ENCODE measurements around the gene RTP2. TPM values are rescaled to one million over a fixed set of nuclear protein-coding genes. Genes with fewer than 3 reads are reported as not detected.

The RTP2 gene
- total RNA-seq, 1 donor from 2014 or later, result not detected

DNA sequence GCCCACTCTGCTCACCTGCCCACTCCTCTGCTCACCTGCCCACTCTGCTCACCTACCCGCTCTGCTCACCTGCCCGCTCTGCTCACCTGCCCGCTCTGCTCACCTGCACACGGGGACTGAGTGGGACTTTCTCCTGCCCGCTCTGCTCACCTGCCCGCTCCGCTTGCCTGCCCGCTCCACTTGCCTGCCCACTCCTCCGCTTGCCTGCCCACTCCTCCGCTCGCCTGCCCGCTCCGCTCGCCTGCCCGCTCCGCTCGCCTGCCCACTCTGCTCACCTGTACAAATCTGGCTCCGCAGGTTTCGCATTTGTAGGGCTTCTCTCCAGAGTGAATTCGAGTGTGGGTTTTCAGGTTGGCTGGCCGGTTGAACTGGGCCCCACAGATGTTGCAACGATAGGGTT is 22.9 kb upstream of the RTP2 start:
- Histone ChIP-seq H3K9me3 (no peaks in the 10 kb centered on the region), H3K4me3 (no peak overlapping the region), H3K27ac (no peak overlapping the region), H3K27me3 (ENCODE audit: low read depth) (no peaks in the 10 kb centered on the region), H3K4me1 (no peaks in the 10 kb centered on the region), H3K36me3 (peaks cover 100% of the 10 kb centered on the region)
- no peak for DNase-seq
- intact Hi-C loops (cut with DNase I), result no loop called here
- TF ChIP-seq, protein P1, sequence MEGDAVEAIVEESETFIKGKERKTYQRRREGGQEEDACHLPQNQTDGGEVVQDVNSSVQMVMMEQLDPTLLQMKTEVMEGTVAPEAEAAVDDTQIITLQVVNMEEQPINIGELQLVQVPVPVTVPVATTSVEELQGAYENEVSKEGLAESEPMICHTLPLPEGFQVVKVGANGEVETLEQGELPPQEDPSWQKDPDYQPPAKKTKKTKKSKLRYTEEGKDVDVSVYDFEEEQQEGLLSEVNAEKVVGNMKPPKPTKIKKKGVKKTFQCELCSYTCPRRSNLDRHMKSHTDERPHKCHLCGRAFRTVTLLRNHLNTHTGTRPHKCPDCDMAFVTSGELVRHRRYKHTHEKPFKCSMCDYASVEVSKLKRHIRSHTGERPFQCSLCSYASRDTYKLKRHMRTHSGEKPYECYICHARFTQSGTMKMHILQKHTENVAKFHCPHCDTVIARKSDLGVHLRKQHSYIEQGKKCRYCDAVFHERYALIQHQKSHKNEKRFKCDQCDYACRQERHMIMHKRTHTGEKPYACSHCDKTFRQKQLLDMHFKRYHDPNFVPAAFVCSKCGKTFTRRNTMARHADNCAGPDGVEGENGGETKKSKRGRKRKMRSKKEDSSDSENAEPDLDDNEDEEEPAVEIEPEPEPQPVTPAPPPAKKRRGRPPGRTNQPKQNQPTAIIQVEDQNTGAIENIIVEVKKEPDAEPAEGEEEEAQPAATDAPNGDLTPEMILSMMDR (IDR thresholded peaks at IDR 0.05), result no peak
- peak in 1 of 2 donors; percentile 7 for ATAC-seq

DNA sequence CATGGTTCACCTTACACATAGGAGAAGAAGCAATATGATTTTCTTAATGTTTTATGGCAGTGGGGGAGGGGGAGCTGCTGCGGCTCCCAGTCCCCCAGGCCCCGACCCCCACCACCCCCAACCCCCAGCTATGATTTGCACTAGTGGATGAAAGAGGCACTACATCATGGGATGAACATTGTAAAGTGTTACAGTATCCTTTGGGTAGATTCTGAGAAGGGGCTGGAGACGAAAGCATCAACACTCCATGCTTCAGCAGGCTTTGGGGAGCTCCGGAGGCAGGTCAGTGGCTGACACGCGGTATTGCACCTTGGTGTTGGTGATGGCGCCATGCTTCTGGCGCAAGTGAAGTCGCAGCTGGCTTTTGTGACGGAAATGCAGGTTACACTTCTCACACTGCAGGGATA is 19.9 kb upstream of the RTP2 start:
- Histone ChIP-seq H3K27ac (no peak overlapping the region), H3K27me3 (ENCODE audit: low read depth) (no peaks in the 10 kb centered on the region), H3K4me3 (no peak overlapping the region), H3K4me1 (no peaks in the 10 kb centered on the region), H3K9me3 (no peaks in the 10 kb centered on the region), H3K36me3 (peaks cover 71% of the 10 kb centered on the region)
- DNase-seq (no peak), ATAC-seq (no peak)
- intact Hi-C loops (cut with DNase I), result no loop called here
- TF ChIP-seq, protein P1 (IDR thresholded peaks at IDR 0.05), result no peak

DNA sequence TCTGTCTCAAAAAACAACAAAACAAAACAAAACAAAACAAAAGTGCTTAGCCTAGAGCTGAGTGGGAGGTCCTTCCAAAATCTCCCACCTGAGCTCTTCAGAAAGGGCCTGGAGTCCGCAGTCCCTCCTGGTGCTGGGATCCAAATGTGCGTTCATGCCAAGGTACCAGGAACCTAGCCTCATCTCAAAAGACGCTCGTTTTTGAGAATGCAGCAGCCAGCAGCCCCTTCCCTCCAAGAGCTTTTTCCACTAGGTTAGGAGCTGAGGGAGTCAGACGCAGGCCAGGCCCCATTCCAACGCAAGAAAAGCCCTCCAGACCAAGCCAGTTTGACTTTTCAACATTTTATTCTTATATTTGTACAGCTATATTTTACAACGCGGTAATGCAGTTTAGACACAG is 18.7 kb upstream of the RTP2 start:
- Histone ChIP-seq H3K27ac (no peak overlapping the region), H3K4me1 (no peaks in the 10 kb centered on the region), H3K9me3 (no peaks in the 10 kb centered on the region), H3K27me3 (ENCODE audit: low read depth) (no peaks in the 10 kb centered on the region), H3K36me3 (peaks cover 60% of the 10 kb centered on the region), H3K4me3 (no peak overlapping the region)
- DNase-seq (no peak), ATAC-seq (no peak)
- TF ChIP-seq, protein P1 (IDR thresholded peaks at IDR 0.05), result no peak
- intact Hi-C loops (cut with DNase I), result no loop called here

DNA sequence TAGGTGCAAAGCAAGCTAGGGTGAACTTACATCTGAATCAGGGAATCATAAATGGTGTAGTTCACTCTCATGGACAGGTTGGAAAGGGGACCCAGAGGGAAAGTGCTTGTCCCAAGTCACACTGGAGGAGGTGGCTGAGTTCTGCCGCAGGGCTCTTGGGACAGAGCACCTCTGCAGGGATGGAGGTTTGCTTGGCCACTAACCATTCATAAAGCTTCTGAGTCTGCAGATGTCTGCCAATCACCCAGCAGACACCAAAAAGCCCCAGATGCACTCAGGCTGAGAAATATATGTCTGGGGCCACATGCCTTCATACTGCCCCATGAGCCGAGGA is 17.9 kb upstream of the RTP2 start:
- intact Hi-C loops (cut with DNase I), result no loop called here
- Histone ChIP-seq H3K27me3 (ENCODE audit: low read depth) (no peaks in the 10 kb centered on the region), H3K4me1 (no peaks in the 10 kb centered on the region), H3K27ac (no peak overlapping the region), H3K9me3 (no peaks in the 10 kb centered on the region), H3K4me3 (no peak overlapping the region), H3K36me3 (peaks cover 52% of the 10 kb centered on the region)
- TF ChIP-seq, protein P1 (IDR thresholded peaks at IDR 0.05), result no peak
- DNase-seq, result no peak
- ATAC-seq, result peak in 1 of 2 donors; percentile 6

DNA sequence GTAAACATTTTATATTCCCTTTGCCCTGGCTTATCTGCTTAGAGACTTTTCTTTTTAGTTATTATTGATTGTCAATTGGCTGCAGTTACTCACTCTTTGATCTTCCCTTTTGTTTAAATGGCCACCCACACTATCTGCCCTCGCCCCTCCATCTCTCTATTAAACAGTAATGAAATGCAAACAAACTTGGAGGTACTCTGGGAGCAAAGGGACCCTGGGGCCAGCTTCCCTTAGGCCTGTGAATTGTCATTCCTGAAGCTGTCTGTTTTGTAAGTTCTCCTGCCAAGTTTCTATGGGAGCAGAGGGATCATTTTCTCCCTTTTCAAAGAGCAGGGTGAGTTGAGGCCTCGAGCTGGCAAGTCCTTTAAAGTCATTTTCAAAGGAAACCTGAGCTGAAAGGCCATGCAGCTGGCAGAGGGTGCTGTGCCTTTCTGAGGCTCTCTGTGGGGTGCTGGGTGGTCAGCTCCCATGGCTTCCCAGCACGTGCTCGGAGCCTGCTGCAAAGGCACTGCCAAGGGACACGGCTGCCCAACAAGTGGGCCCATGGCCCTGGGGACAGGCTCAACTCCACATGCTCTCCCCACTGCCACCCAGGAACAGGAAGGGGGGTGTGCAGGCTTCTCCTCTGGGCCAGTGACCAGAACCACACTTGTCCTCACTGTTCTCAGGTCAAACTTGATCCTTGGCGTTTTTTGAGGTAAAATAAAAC is 17.4 kb upstream of the RTP2 start:
- Histone ChIP-seq H3K27me3 (ENCODE audit: low read depth) (no peaks in the 10 kb centered on the region), H3K4me1 (no peaks in the 10 kb centered on the region), H3K36me3 (peaks cover 47% of the 10 kb centered on the region), H3K4me3 (no peak overlapping the region), H3K27ac (no peak overlapping the region), H3K9me3 (no peaks in the 10 kb centered on the region)
- peak; percentile 31 to 37 for ATAC-seq
- peak; percentile 44 for DNase-seq
- intact Hi-C loops (cut with DNase I), result no loop called here
- TF ChIP-seq, protein P1 (IDR thresholded peaks at IDR 0.05), result no peak

Measured in lower lobe of right lung (tissue), 2 donors.